ENCODE data around the gene CLSTN1. TPM values are rescaled to one million over a fixed set of nuclear protein-coding genes. Genes with fewer than 3 reads are reported as not detected.
A peak's percentile ranks its signal among the peaks of the same experiment; 100 is the strongest.

CLSTN1 gene
- total and polyA plus RNA-seq, 10 donors: 28.8 to 70.7 (median 60.5) TPM

DNA sequence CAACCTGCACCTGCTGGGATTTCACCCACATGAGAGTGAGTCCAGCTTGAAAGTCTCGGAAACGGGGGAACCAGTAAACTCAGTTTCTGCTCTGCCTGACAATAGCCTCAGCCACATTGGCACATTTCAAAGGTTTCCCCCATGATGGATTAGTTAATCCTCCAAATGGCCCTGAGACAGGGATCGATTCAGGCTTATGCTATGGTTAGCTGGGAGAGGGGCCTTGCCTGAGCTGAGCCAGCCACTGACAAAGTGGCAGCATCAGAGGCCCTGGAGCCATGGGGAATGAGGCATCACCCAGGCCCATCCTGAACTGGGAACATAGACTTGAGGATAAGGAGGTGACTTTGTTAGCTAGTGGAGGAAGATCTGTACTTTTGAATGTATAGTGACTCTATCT is 2.9 kb upstream of the CLSTN1 start:
- no peaks in the 10 kb centered on the region for H3K36me3 ChIP-seq
- peak overlapping the region in 1 of 8 donors; percentile 90 for H3K27ac ChIP-seq
- DNase-seq: peak; percentile 36
- no peak overlapping the region for H3K4me3 ChIP-seq
- 95 to 99% (median 96%) methylated on average over 2 to 3 of the region's 3 CpGs for WGBS, 5 donors
- peaks cover 19 to 43% (median 33%) of the 10 kb centered on the region in 6 donors for H3K4me1 ChIP-seq
- peaks cover 0 to 24% (median 0%) of the 10 kb centered on the region in 7 donors for H3K27me3 ChIP-seq (replicated peaks in 1 of 7)
- TF ChIP-seq CTCF (IDR thresholded peaks at IDR 0.05 in 8 of 11, conservative IDR thresholded peaks at IDR 0.05 in 3 of 11) (no peak), POLR2A (IDR thresholded peaks at IDR 0.05) (no peak)
- no peaks in the 10 kb centered on the region for H3K9me3 ChIP-seq
- intact Hi-C loops (cut with DNase I; ENCODE audit: low total_unique reads): no loop called here

GRCh38 chr1:9826087-9826486 is 2.3 kb upstream of the CLSTN1 start:
- TF ChIP-seq POLR2A (IDR thresholded peaks at IDR 0.05) (no peak), CTCF (IDR thresholded peaks at IDR 0.05 in 8 of 11, conservative IDR thresholded peaks at IDR 0.05 in 3 of 11) (no peak), POLR2AphosphoS5 (IDR thresholded peaks at IDR 0.05) (no peak)
- Histone ChIP-seq H3K27ac (peak overlapping the region in 6 of 8 donors; percentile 22 to 90 (median 84)), H3K4me1 (peaks cover 19 to 49% (median 38%) of the 10 kb centered on the region in 6 donors), H3K36me3 (no peaks in the 10 kb centered on the region), H3K27me3 (replicated peaks in 1 of 7) (peaks cover 0 to 29% (median 0%) of the 10 kb centered on the region in 7 donors), H3K9me3 (no peaks in the 10 kb centered on the region), H3K4me3 (no peak overlapping the region)
- no peak for DNase-seq
- intact Hi-C loops (cut with DNase I; ENCODE audit: low total_unique reads): no loop called here
- WGBS, 5 donors: 92 to 98% (median 94%) methylated on average over 3 of the region's 3 CpGs

GRCh38 chr1:9825093-9826074 is 1.6 kb upstream of the CLSTN1 start:
- Histone ChIP-seq H3K27me3 (replicated peaks in 1 of 7) (peaks cover 0 to 33% (median 0%) of the 10 kb centered on the region in 7 donors), H3K9me3 (no peaks in the 10 kb centered on the region), H3K27ac (peak overlapping the region in 7 of 8 donors; percentile 22 to 90 (median 84)), H3K36me3 (no peaks in the 10 kb centered on the region), H3K4me3 (peak overlapping the region in 1 of 8 donors; percentile 92), H3K4me1 (peaks cover 19 to 56% (median 45%) of the 10 kb centered on the region in 6 donors)
- peak; percentile 72 for DNase-seq
- intact Hi-C loops (cut with DNase I; ENCODE audit: low total_unique reads): no loop called here
- WGBS, 5 donors: 22 to 32% (median 28%) methylated on average over 17 of the region's 17 CpGs
- TF ChIP-seq CTCF (IDR thresholded peaks at IDR 0.05 in 8 of 11, conservative IDR thresholded peaks at IDR 0.05 in 3 of 11) (no peak), POLR2AphosphoS5 (IDR thresholded peaks at IDR 0.05) (peak in 1 of 3 donors; percentile 4)

DNA sequence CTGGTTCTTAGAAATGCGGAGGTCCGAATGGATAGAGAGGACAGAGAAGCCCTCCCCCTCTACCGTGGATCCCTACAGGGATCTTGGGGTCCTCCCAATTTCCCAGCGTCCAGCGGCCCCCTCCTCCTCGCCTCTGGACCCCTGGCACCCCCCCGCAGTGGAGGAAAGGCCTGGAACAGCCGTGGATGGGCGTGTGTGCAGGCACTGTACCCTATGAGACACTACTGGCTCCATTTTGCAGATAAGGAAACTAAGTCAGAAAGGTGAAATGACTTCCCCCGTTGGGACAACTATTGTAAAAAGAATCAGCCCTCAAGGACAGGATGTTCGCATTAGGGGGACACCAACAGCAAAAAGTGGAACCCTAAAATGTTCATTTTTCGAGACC is 931 bp upstream of the CLSTN1 start:
- no peaks in the 10 kb centered on the region for H3K36me3 ChIP-seq
- H3K27ac ChIP-seq: peak overlapping the region; percentile 11 to 90 (median 84)
- H3K4me3 ChIP-seq: peak overlapping the region in 7 of 8 donors; percentile 71 to 92 (median 89)
- peaks cover 19 to 63% (median 49%) of the 10 kb centered on the region in 6 donors for H3K4me1 ChIP-seq
- no peaks in the 10 kb centered on the region for H3K9me3 ChIP-seq
- 37 to 47% (median 39%) methylated on average over 9 to 12 of the region's 12 CpGs for WGBS, 5 donors
- H3K27me3 ChIP-seq (replicated peaks in 1 of 7): peaks cover 0 to 33% (median 0%) of the 10 kb centered on the region in 7 donors
- DNase-seq: no peak
- TF ChIP-seq POLR2A (IDR thresholded peaks at IDR 0.05) (no peak), CTCF (IDR thresholded peaks at IDR 0.05 in 8 of 11, conservative IDR thresholded peaks at IDR 0.05 in 3 of 11) (no peak), POLR2AphosphoS5 (IDR thresholded peaks at IDR 0.05) (no peak)
- intact Hi-C loops (cut with DNase I; ENCODE audit: low total_unique reads): no loop called here

Measured in spleen (tissue), 11 donors.